Measurements from ENCODE around the gene FADD. TPM values are rescaled to one million over a fixed set of nuclear protein-coding genes. Genes with fewer than 3 reads are reported as not detected.

Gene FADD
- polyA plus RNA-seq, 3 donors = 5.4 to 9.5 (median 7.7) TPM

GRCh38 chr11:70250876-70251658 is 48.0 kb downstream of the FADD start:
- 93% methylated on average over 6 of the region's 16 CpGs for WGBS (ENCODE audit: insufficient coverage)
- no peak overlapping the region for H3K4me3 Mint-ChIP-seq
- H3K27ac Mint-ChIP-seq = no peak overlapping the region
- no peak for TF ChIP-seq CTCF (IDR thresholded peaks at IDR 0.05)
- Histone ChIP-seq H3K4me1 (ENCODE audit: control insufficient read depth in 1 of 2, insufficient read depth in 2 of 2, low read length in 2 of 2) (no peaks in the 10 kb centered on the region), H3K79me2 (ENCODE audit: insufficient read depth, low read length) (no peaks in the 10 kb centered on the region), H3K4me2 (replicated peaks; ENCODE audit: extremely low read depth, low read length, poor library complexity, severe bottlenecking) (no peak overlapping the region), H3K27me3 (ENCODE audit: control insufficient read depth in 2 of 2, insufficient read depth in 2 of 2, low read length in 2 of 2) (no peaks in the 10 kb centered on the region), H3K9me3 (replicated peaks in 1 of 2; ENCODE audit: control insufficient read depth in 1 of 2, insufficient read depth in 1 of 2, low read length in 2 of 2) (no peaks in the 10 kb centered on the region), H3K27ac (ENCODE audit: low read depth in 1 of 2, low read length in 2 of 2) (no peak overlapping the region), H3K36me3 (replicated peaks in 1 of 2; ENCODE audit: control insufficient read depth in 1 of 2, insufficient read depth in 2 of 2, low read length in 2 of 2) (no peaks in the 10 kb centered on the region), H4K20me1 (ENCODE audit: insufficient read depth, low read length) (no peaks in the 10 kb centered on the region), H3K4me3 (replicated peaks in 1 of 3; ENCODE audit: low read depth in 2 of 3, low read length in 3 of 3) (no peak overlapping the region), H3K9ac (ENCODE audit: insufficient read depth, low read length, poor library complexity, severe bottlenecking) (no peak overlapping the region), H2AFZ (ENCODE audit: insufficient read depth, low read depth, low read length, poor library complexity, severe bottlenecking) (no peak overlapping the region)
- no peaks in the 10 kb centered on the region for H3K36me3 Mint-ChIP-seq
- peaks cover 6 to 11% (median 7%) of the 10 kb centered on the region in 3 donors for H3K27me3 Mint-ChIP-seq (ENCODE audit: low read depth in 3 of 3)
- H3K9me3 Mint-ChIP-seq = peaks cover 2 to 13% (median 7%) of the 10 kb centered on the region in 7 donors
- no peak for DNase-seq
- intact Hi-C loops (cut with micrococcal nuclease) = no loop called here
- no peaks in the 10 kb centered on the region for H3K4me1 Mint-ChIP-seq

GRCh38 chr11:70251659-70252321 is 48.7 kb downstream of the FADD start:
- peaks cover 5 to 11% (median 6%) of the 10 kb centered on the region in 3 donors for H3K27me3 Mint-ChIP-seq (ENCODE audit: low read depth in 3 of 3)
- no peaks in the 10 kb centered on the region for H3K4me1 Mint-ChIP-seq
- no peak overlapping the region for H3K4me3 ChIP-seq (replicated peaks in 1 of 3; ENCODE audit: low read depth in 2 of 3, low read length in 3 of 3)
- peaks cover 2 to 7% (median 5%) of the 10 kb centered on the region in 7 donors for H3K9me3 Mint-ChIP-seq
- no peaks in the 10 kb centered on the region for H3K27me3 ChIP-seq (ENCODE audit: control insufficient read depth in 2 of 2, insufficient read depth in 2 of 2, low read length in 2 of 2)
- H3K36me3 Mint-ChIP-seq = no peaks in the 10 kb centered on the region
- no peaks in the 10 kb centered on the region for H3K9me3 ChIP-seq (replicated peaks in 1 of 2; ENCODE audit: control insufficient read depth in 1 of 2, insufficient read depth in 1 of 2, low read length in 2 of 2)
- TF ChIP-seq CTCF (IDR thresholded peaks at IDR 0.05) = no peak
- DNase-seq = no peak
- intact Hi-C loops (cut with micrococcal nuclease) = no loop called here
- no peaks in the 10 kb centered on the region for H3K36me3 ChIP-seq (replicated peaks in 1 of 2; ENCODE audit: control insufficient read depth in 1 of 2, insufficient read depth in 2 of 2, low read length in 2 of 2)
- no peak overlapping the region for H3K9ac ChIP-seq (ENCODE audit: insufficient read depth, low read length, poor library complexity, severe bottlenecking)
- H3K4me3 Mint-ChIP-seq = no peak overlapping the region
- no peaks in the 10 kb centered on the region for H3K79me2 ChIP-seq (ENCODE audit: insufficient read depth, low read length)
- H3K4me1 ChIP-seq (ENCODE audit: control insufficient read depth in 1 of 2, insufficient read depth in 2 of 2, low read length in 2 of 2) = no peaks in the 10 kb centered on the region
- H3K27ac ChIP-seq (ENCODE audit: low read depth in 1 of 2, low read length in 2 of 2) = no peak overlapping the region
- 94% methylated on average over 19 of the region's 21 CpGs for WGBS (ENCODE audit: insufficient coverage)
- H3K27ac Mint-ChIP-seq = peak overlapping the region in 1 of 7 donors; percentile 73
- no peaks in the 10 kb centered on the region for H4K20me1 ChIP-seq (ENCODE audit: insufficient read depth, low read length)
- no peak overlapping the region for H2AFZ ChIP-seq (ENCODE audit: insufficient read depth, low read depth, low read length, poor library complexity, severe bottlenecking)
- no peak overlapping the region for H3K4me2 ChIP-seq (replicated peaks; ENCODE audit: extremely low read depth, low read length, poor library complexity, severe bottlenecking)
